ENCODE data around the gene PALD1. TPM values are rescaled to one million over a fixed set of nuclear protein-coding genes. Genes with fewer than 3 reads are reported as not detected.
A peak's percentile ranks its signal among the peaks of the same experiment; 100 is the strongest.

PALD1 gene
- total RNA-seq, 4 donors from 2014 or later: 10.7 to 28.2 (median 14.0) TPM

GRCh38 chr10:70584909-70585544 lies 106.5 kb downstream of the PALD1 start:
- Histone ChIP-seq H3K36me3 (no peaks in the 10 kb centered on the region), H3K9me3 (no peaks in the 10 kb centered on the region), H3K4me1 (peaks cover 18 to 22% of the 10 kb centered on the region in 2 donors), H3K27me3 (no peaks in the 10 kb centered on the region), H3K27ac (peak overlapping the region; percentile 23 to 49 (median 29)), H3K4me3 (replicated peaks in 1 of 3) (no peak overlapping the region)
- no peak for TF ChIP-seq CTCF (IDR thresholded peaks at IDR 0.05)
- no peak for TF ChIP-seq POLR2A (IDR thresholded peaks at IDR 0.05)
- intact Hi-C loops (cut with DNase I): no loop called here
- WGBS, 2 donors: 22 to 42% methylated on average over 6 to 7 of the region's 7 CpGs
- DNase-seq: peak; percentile 87 to 92

DNA sequence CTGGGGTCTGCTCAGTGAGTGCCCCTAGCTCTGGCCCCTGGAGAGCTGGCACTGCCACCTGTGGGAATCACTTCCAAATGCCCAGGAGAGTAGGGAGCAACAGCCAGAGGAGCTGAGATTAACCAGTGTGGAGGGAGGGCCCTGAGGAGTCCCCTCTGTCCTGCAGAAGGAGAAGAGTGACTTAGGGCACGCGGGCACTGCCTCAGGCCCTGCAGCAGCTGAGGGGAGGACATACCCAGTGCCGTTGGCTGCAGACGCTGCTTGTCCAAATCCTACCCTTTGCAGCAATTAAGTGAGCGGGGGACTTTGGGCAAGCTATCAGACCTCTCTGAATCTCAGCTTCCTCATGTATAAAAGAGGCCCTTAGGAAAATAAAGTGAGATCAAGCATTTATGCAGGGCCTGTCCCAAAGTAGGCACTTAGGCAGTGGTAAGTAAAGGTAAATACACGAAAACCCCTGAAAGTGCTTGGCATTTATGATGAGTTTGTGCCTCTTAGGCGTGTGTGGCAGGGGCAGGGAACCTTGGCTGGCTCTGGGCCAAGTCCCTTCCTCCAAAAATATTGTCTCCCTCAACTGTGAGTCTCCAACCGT lies 107.1 kb downstream of the PALD1 start:
- H3K27me3 ChIP-seq: no peaks in the 10 kb centered on the region
- 40 to 50% methylated on average over 8 of the region's 8 CpGs for whole genome bisulfite sequencing, 2 donors
- peaks cover 18 to 22% of the 10 kb centered on the region in 2 donors for H3K4me1 ChIP-seq
- DNase-seq: peak in 1 of 2 donors; percentile 31
- no peak overlapping the region for H3K4me3 ChIP-seq (replicated peaks in 1 of 3)
- H3K9me3 ChIP-seq: no peaks in the 10 kb centered on the region
- TF ChIP-seq POLR2A (IDR thresholded peaks at IDR 0.05) (no peak), CTCF (IDR thresholded peaks at IDR 0.05) (no peak)
- intact Hi-C loops (cut with DNase I): no loop called here
- H3K36me3 ChIP-seq: no peaks in the 10 kb centered on the region
- H3K27ac ChIP-seq: peak overlapping the region; percentile 23 to 49 (median 29)

DNA sequence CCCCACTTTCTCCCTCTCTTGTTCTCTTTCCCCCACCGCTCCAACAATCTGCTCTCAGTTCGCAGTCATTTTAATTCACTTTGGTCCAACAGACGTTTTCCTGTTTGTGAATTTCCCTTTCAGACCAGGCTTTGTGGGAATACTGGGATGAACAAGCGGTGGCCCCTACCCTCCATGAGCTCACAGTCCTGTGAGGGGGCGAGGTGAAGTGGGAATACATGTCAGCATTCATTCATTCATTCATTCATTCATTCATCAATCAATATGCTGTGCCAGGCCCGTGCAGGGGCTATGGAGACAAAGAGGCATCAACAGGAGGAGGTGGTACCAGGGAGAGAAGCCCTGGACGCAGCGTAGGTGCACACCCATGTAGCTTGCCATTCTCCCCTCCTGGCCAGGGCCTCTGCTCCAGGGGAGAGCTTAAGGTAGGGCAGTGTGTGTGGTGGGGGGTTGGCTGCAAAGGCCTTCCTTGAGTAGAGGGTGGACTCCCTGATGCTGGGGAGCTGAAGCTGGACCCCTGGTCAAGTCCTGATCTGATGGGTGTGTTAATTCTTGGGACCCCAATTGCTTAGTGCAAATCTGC lies 107.9 kb downstream of the PALD1 start:
- DNase-seq: no peak
- H3K36me3 ChIP-seq: no peaks in the 10 kb centered on the region
- H3K9me3 ChIP-seq: no peaks in the 10 kb centered on the region
- intact Hi-C loops (cut with DNase I): no loop called here
- no peak for TF ChIP-seq CTCF (IDR thresholded peaks at IDR 0.05)
- TF ChIP-seq POLR2A (IDR thresholded peaks at IDR 0.05): no peak
- peaks cover 18 to 22% of the 10 kb centered on the region in 2 donors for H3K4me1 ChIP-seq
- no peak overlapping the region for H3K27ac ChIP-seq
- WGBS, 2 donors: 88 to 95% methylated on average over 8 of the region's 8 CpGs
- H3K4me3 ChIP-seq (replicated peaks in 1 of 3): no peak overlapping the region
- H3K27me3 ChIP-seq: no peaks in the 10 kb centered on the region

DNA sequence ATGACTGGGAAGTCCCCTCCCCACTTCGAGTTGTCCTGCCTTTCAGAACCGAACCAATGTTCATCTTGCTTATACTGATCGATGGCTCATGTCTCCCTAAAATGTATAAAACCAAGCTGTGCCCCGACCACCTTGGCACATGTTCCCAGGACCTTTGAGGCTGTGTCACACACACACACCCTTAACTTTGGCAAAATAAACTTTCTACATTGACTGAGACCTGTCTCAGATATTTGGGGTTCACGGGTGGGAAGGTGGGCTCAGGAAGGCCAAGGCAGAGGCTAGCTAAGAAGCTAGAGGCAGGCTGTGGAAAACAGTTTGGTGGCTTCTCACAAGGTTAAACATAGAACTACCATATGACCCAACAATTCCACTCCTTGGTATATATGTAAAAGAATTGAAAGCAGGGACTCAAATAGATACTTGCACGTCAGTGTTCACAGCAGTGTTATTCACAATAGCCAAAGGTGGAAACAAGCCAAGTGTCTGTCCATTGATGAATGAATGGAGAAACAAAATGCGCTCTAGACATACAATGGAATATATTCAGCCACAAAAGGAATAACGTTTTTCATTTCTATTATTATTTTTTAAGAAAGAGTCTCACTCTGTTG lies 108.6 kb downstream of the PALD1 start:
- no peak for DNase-seq
- H3K9me3 ChIP-seq: no peaks in the 10 kb centered on the region
- intact Hi-C loops (cut with DNase I): no loop called here
- H3K27ac ChIP-seq: no peak overlapping the region
- TF ChIP-seq POLR2A (IDR thresholded peaks at IDR 0.05): no peak
- TF ChIP-seq CTCF (IDR thresholded peaks at IDR 0.05): no peak
- H3K36me3 ChIP-seq: no peaks in the 10 kb centered on the region
- H3K4me1 ChIP-seq: peaks cover 18 to 22% of the 10 kb centered on the region in 2 donors
- 84 to 92% methylated on average over 8 of the region's 8 CpGs for WGBS, 2 donors
- H3K27me3 ChIP-seq: no peaks in the 10 kb centered on the region
- no peak overlapping the region for H3K4me3 ChIP-seq (replicated peaks in 1 of 3)

GRCh38 chr10:70588255-70588654 lies 109.7 kb downstream of the PALD1 start:
- no peak for DNase-seq
- WGBS, 2 donors: 60 to 69% methylated on average over 6 of the region's 6 CpGs
- intact Hi-C loops (cut with DNase I): no loop called here

More at GRCh38 chr10:70588255-70588654, 109.7 kb downstream of the PALD1 start:
- Histone ChIP-seq H3K4me3 (replicated peaks in 1 of 3) (no peak overlapping the region), H3K9me3 (no peaks in the 10 kb centered on the region), H3K36me3 (no peaks in the 10 kb centered on the region), H3K4me1 (peaks cover 18 to 22% of the 10 kb centered on the region in 2 donors), H3K27me3 (no peaks in the 10 kb centered on the region), H3K27ac (no peak overlapping the region)
- TF ChIP-seq POLR2A (IDR thresholded peaks at IDR 0.05) (no peak), CTCF (IDR thresholded peaks at IDR 0.05) (no peak)

Measured in thyroid gland (tissue), 4 donors.